ENCODE results near the gene ADH7. TPM values are rescaled to one million over a fixed set of nuclear protein-coding genes. Genes with fewer than 3 reads are reported as not detected.
A peak's percentile ranks its signal among the peaks of the same experiment; 100 is the strongest.

ADH7 gene
- polyA plus RNA-seq, 3 donors = not detected

DNA sequence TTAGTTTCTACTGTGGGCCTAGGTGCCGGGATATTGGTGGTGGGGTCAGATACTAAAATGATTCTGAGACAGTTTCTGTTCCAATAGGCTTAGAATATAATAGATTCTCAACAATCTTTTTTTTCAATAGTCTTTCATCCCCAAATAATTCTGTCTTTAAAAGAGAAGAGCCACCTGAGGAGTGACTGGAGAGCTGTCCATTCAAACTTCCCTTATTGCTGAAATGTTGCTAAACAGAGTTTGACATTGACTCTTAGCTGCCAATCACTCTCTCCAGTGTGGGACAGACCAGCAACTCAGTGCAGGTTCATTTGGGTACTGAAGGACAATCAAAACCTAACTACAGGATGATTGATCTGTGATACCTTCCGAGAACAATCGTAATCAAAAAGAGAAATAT, 12.4 kb upstream of the ADH7 start:
- Histone ChIP-seq H3K4me3 (replicated peaks in 1 of 3; ENCODE audit: low read depth in 2 of 3, low read length in 3 of 3) (no peak overlapping the region), H3K4me2 (replicated peaks; ENCODE audit: extremely low read depth, low read length, poor library complexity, severe bottlenecking) (no peak overlapping the region), H3K27me3 (ENCODE audit: control insufficient read depth in 2 of 2, insufficient read depth in 2 of 2, low read length in 2 of 2) (peaks cover 0 to 2% of the 10 kb centered on the region in 2 donors), H3K79me2 (ENCODE audit: insufficient read depth, low read length) (no peaks in the 10 kb centered on the region), H3K36me3 (replicated peaks in 1 of 2; ENCODE audit: control insufficient read depth in 1 of 2, insufficient read depth in 2 of 2, low read length in 2 of 2) (no peaks in the 10 kb centered on the region), H3K4me1 (ENCODE audit: control insufficient read depth in 1 of 2, insufficient read depth in 2 of 2, low read length in 2 of 2) (no peaks in the 10 kb centered on the region), H3K9me3 (replicated peaks in 1 of 2; ENCODE audit: control insufficient read depth in 1 of 2, insufficient read depth in 1 of 2, low read length in 2 of 2) (no peaks in the 10 kb centered on the region), H4K20me1 (ENCODE audit: insufficient read depth, low read length) (no peaks in the 10 kb centered on the region), H3K27ac (ENCODE audit: low read depth in 1 of 2, low read length in 2 of 2) (no peak overlapping the region), H3K9ac (ENCODE audit: insufficient read depth, low read length, poor library complexity, severe bottlenecking) (no peak overlapping the region), H2AFZ (ENCODE audit: insufficient read depth, low read depth, low read length, poor library complexity, severe bottlenecking) (no peak overlapping the region)
- Mint-ChIP-seq H3K27ac (no peak overlapping the region), H3K9me3 (peaks cover 3 to 21% (median 11%) of the 10 kb centered on the region in 7 donors), H3K36me3 (no peaks in the 10 kb centered on the region), H3K4me3 (no peak overlapping the region), H3K4me1 (peaks cover 6% of the 10 kb centered on the region), H3K27me3 (ENCODE audit: low read depth in 3 of 3) (peaks cover 0 to 2% (median 0%) of the 10 kb centered on the region in 3 donors)
- WGBS (ENCODE audit: insufficient coverage) = no CpG with 5 or more reads among the region's 3 CpGs
- intact Hi-C loops (cut with micrococcal nuclease) = no loop called here
- no peak for DNase-seq
- TF ChIP-seq, protein P1, sequence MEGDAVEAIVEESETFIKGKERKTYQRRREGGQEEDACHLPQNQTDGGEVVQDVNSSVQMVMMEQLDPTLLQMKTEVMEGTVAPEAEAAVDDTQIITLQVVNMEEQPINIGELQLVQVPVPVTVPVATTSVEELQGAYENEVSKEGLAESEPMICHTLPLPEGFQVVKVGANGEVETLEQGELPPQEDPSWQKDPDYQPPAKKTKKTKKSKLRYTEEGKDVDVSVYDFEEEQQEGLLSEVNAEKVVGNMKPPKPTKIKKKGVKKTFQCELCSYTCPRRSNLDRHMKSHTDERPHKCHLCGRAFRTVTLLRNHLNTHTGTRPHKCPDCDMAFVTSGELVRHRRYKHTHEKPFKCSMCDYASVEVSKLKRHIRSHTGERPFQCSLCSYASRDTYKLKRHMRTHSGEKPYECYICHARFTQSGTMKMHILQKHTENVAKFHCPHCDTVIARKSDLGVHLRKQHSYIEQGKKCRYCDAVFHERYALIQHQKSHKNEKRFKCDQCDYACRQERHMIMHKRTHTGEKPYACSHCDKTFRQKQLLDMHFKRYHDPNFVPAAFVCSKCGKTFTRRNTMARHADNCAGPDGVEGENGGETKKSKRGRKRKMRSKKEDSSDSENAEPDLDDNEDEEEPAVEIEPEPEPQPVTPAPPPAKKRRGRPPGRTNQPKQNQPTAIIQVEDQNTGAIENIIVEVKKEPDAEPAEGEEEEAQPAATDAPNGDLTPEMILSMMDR (IDR thresholded peaks at IDR 0.05) = no peak

DNA sequence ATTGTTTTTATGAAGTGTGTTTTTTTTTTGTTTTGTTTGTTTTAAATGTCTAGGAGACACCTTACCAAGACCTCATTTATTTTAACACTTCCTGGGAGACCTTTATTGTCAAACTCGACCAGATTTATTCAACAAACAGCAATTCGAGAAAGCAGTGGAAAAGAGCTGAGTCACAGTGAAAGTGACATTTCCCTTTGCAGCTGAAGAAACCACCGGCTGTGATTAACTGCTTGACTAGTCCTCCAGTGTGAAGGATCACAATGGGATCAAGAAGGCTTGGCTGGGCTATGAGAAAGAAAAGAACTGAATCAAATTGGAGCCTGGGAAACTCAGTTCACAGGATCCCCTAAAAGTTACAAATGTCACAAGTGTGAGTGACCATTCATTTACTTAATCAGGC, 11.9 kb upstream of the ADH7 start:
- intact Hi-C loops (cut with micrococcal nuclease) = no loop called here
- Histone ChIP-seq H3K4me1 (ENCODE audit: control insufficient read depth in 1 of 2, insufficient read depth in 2 of 2, low read length in 2 of 2) (no peaks in the 10 kb centered on the region), H3K27ac (ENCODE audit: low read depth in 1 of 2, low read length in 2 of 2) (no peak overlapping the region), H3K36me3 (replicated peaks in 1 of 2; ENCODE audit: control insufficient read depth in 1 of 2, insufficient read depth in 2 of 2, low read length in 2 of 2) (no peaks in the 10 kb centered on the region), H3K9me3 (replicated peaks in 1 of 2; ENCODE audit: control insufficient read depth in 1 of 2, insufficient read depth in 1 of 2, low read length in 2 of 2) (no peaks in the 10 kb centered on the region), H3K4me2 (replicated peaks; ENCODE audit: extremely low read depth, low read length, poor library complexity, severe bottlenecking) (no peak overlapping the region), H2AFZ (ENCODE audit: insufficient read depth, low read depth, low read length, poor library complexity, severe bottlenecking) (no peak overlapping the region), H4K20me1 (ENCODE audit: insufficient read depth, low read length) (no peaks in the 10 kb centered on the region), H3K4me3 (replicated peaks in 1 of 3; ENCODE audit: low read depth in 2 of 3, low read length in 3 of 3) (no peak overlapping the region), H3K9ac (ENCODE audit: insufficient read depth, low read length, poor library complexity, severe bottlenecking) (no peak overlapping the region), H3K79me2 (ENCODE audit: insufficient read depth, low read length) (no peaks in the 10 kb centered on the region), H3K27me3 (ENCODE audit: control insufficient read depth in 2 of 2, insufficient read depth in 2 of 2, low read length in 2 of 2) (peaks cover 0 to 2% of the 10 kb centered on the region in 2 donors)
- Mint-ChIP-seq H3K36me3 (no peaks in the 10 kb centered on the region), H3K27ac (no peak overlapping the region), H3K27me3 (ENCODE audit: low read depth in 3 of 3) (peaks cover 0 to 2% (median 0%) of the 10 kb centered on the region in 3 donors), H3K9me3 (peaks cover 3 to 20% (median 10%) of the 10 kb centered on the region in 7 donors), H3K4me3 (no peak overlapping the region), H3K4me1 (peaks cover 6% of the 10 kb centered on the region)
- WGBS (ENCODE audit: insufficient coverage) = 0% methylated on average over 2 of the region's 3 CpGs
- peak in 2 of 3 donors; percentile 9 to 11 for DNase-seq
- TF ChIP-seq, protein P1 (IDR thresholded peaks at IDR 0.05) = no peak
